Measurements from ENCODE around the gene GALK1. TPM values are rescaled to one million over a fixed set of nuclear protein-coding genes. Genes with fewer than 3 reads are reported as not detected.

The GALK1 gene
- total and polyA plus RNA-seq, 2 of the 13 experiments (the other 11 are each of a cell fraction or from before 2014, with no cell fraction given): 59.9 to 93.6 TPM

- TF ChIP-seq, protein P1, sequence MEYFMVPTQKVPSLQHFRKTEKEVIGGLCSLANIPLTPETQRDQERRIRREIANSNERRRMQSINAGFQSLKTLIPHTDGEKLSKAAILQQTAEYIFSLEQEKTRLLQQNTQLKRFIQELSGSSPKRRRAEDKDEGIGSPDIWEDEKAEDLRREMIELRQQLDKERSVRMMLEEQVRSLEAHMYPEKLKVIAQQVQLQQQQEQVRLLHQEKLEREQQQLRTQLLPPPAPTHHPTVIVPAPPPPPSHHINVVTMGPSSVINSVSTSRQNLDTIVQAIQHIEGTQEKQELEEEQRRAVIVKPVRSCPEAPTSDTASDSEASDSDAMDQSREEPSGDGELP (IDR thresholded peaks at IDR 0.05; ENCODE audit: borderline replicate concordance, low read depth): peak; percentile 67; the same call in 1 of the 2 replicates
- TF ChIP-seq NFE2 (CRISPR knock-in tag; IDR thresholded peaks at IDR 0.05): no peak
- no peak for TF ChIP-seq CHD4 (IDR thresholded peaks at IDR 0.05; ENCODE audit: borderline replicate concordance, low read length)
- peak; percentile 96 for TF ChIP-seq MYC (CRISPR knock-in tag; IDR thresholded peaks at IDR 0.05; ENCODE audit: borderline replicate concordance)
- TF ChIP-seq NONO (IDR thresholded peaks at IDR 0.05): no peak
- peak; percentile 96 for TF ChIP-seq NONO (CRISPR knock-in tag; conservative IDR thresholded peaks at IDR 0.05)
- TF ChIP-seq, protein P2, sequence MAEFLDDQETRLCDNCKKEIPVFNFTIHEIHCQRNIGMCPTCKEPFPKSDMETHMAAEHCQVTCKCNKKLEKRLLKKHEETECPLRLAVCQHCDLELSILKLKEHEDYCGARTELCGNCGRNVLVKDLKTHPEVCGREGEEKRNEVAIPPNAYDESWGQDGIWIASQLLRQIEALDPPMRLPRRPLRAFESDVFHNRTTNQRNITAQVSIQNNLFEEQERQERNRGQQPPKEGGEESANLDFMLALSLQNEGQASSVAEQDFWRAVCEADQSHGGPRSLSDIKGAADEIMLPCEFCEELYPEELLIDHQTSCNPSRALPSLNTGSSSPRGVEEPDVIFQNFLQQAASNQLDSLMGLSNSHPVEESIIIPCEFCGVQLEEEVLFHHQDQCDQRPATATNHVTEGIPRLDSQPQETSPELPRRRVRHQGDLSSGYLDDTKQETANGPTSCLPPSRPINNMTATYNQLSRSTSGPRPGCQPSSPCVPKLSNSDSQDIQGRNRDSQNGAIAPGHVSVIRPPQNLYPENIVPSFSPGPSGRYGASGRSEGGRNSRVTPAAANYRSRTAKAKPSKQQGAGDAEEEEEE (CRISPR knock-in tag; IDR thresholded peaks at IDR 0.05; ENCODE audit: borderline replicate concordance): no peak; the same call in 1 of the 2 replicates
- no peak for TF ChIP-seq BCLAF1 (IDR thresholded peaks at IDR 0.05)
- no peak; the same call in 1 of the 2 replicates for TF ChIP-seq FUBP1 (CRISPR knock-in tag; IDR thresholded peaks at IDR 0.05; ENCODE audit: borderline replicate concordance)
- peak; percentile 80; the same call in 1 of the 2 replicates for TF ChIP-seq KLF6 (CRISPR knock-in tag; IDR thresholded peaks at IDR 0.05)
- no peak for TF ChIP-seq HHEX (CRISPR knock-in tag; IDR thresholded peaks at IDR 0.05)
- no peak for TF ChIP-seq GLMP (CRISPR knock-in tag; IDR thresholded peaks at IDR 0.05; ENCODE audit: borderline replicate concordance)
- TF ChIP-seq, protein P3, sequence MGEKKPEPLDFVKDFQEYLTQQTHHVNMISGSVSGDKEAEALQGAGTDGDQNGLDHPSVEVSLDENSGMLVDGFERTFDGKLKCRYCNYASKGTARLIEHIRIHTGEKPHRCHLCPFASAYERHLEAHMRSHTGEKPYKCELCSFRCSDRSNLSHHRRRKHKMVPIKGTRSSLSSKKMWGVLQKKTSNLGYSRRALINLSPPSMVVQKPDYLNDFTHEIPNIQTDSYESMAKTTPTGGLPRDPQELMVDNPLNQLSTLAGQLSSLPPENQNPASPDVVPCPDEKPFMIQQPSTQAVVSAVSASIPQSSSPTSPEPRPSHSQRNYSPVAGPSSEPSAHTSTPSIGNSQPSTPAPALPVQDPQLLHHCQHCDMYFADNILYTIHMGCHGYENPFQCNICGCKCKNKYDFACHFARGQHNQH (CRISPR knock-in tag; IDR thresholded peaks at IDR 0.05): peak; percentile 63
- no peak for TF ChIP-seq SIX1 (CRISPR knock-in tag; IDR thresholded peaks at IDR 0.05; ENCODE audit: borderline replicate concordance)
- peak; percentile 68; the same call in 1 of the 2 replicates for TF ChIP-seq HES4 (CRISPR knock-in tag; IDR thresholded peaks at IDR 0.05; ENCODE audit: borderline replicate concordance)
- peak; percentile 94 for TF ChIP-seq HNF4A (CRISPR knock-in tag; IDR thresholded peaks at IDR 0.05)
- no peak for TF ChIP-seq ZFP90 (CRISPR knock-in tag; IDR thresholded peaks at IDR 0.05; ENCODE audit: borderline replicate concordance)
Observed at GRCh38 chr17:75754378-75755204, 10.4 kb downstream of the GALK1 start (continued).

Measured in HepG2 (cell line).